Hepatocyte (in vitro differentiated cells): ENCODE measurements around the gene SYAP1. TPM values are rescaled to one million over a fixed set of nuclear protein-coding genes. Genes with fewer than 3 reads are reported as not detected.

Source experiments
- DNase-seq: peaks from one replicate; pipeline ENCODE4 v3.0.0-alpha.2; 2016; ENCODE audit warnings: low spot score
- H2AFZ ChIP-seq: fragments of 200-600 bp; sonication (generic); 2 replicates; pipeline ENCODE4 v1.6.0; 2016; ENCODE audit warnings: antibody characterized with exemption, mild to moderate bottlenecking
- H3K27ac ChIP-seq: fragments of 200-600 bp; sonication (generic); 2 replicates; pipeline ENCODE4 v1.5.1; 2016; ENCODE audit warnings: mild to moderate bottlenecking
- H3K27me3 ChIP-seq: fragments of 200-600 bp; sonication (generic); 2 replicates; pipeline ENCODE4 v1.6.1; 2016
- H3K36me3 ChIP-seq: fragments of 200-600 bp; sonication (generic); replicated peaks from 2 replicates; pipeline ENCODE4 v1.5.1; 2016; ENCODE audit warnings: low read depth; ENCODE audit not compliant: insufficient read depth
- H3K4me1 ChIP-seq: fragments of 200-600 bp; sonication (generic); 2 replicates; pipeline ENCODE4 v1.5.1; 2016; ENCODE audit warnings: mild to moderate bottlenecking, moderate library complexity; ENCODE audit not compliant: insufficient read depth
- H3K4me2 ChIP-seq: fragments of 200-600 bp; sonication (generic); 2 replicates; pipeline ENCODE4 v1.6.0; 2016
- H3K4me3 ChIP-seq: fragments of 200-600 bp; sonication (generic); 2 replicates; pipeline ENCODE4 v1.5.1; 2016; ENCODE audit warnings: mild to moderate bottlenecking
- H3K79me2 ChIP-seq: fragments of 200-600 bp; sonication (generic); 2 replicates; pipeline ENCODE4 v1.6.0; 2017; ENCODE audit warnings: mild to moderate bottlenecking
- H3K9me2 ChIP-seq: fragments of 200-600 bp; sonication (generic); replicated peaks from 2 replicates; pipeline ENCODE4 v1.6.0; 2017; ENCODE audit warnings: mild to moderate bottlenecking; ENCODE audit not compliant: insufficient read depth
- H3K9me3 ChIP-seq: fragments of 200-600 bp; sonication (generic); 2 replicates; pipeline ENCODE4 v1.5.1; 2016; ENCODE audit warnings: low read depth, mild to moderate bottlenecking
- H4K20me1 ChIP-seq: fragments of 200-600 bp; sonication (generic); 2 replicates; pipeline ENCODE4 v1.6.0; 2016; ENCODE audit warnings: mild to moderate bottlenecking; ENCODE audit not compliant: insufficient read depth, poor library complexity, severe bottlenecking
- CTCF ChIP-seq: fragments of 200-600 bp; sonication (generic); IDR thresholded peaks from 2 replicates; pipeline ENCODE4 v1.5.1; 2016; ENCODE audit warnings: antibody characterized with exemption, mild to moderate bottlenecking; ENCODE audit not compliant: poor library complexity
- EZH2 ChIP-seq: fragments of 200-600 bp; sonication (generic); IDR thresholded peaks from 2 replicates; pipeline ENCODE4 v1.6.1; 2016; ENCODE audit warnings: antibody characterized with exemption, mild to moderate bottlenecking, borderline replicate concordance
- EZH2phosphoT487 ChIP-seq: fragments of 200-600 bp; sonication (generic); IDR thresholded peaks from one replicate; pipeline ENCODE4 v1.6.1; 2018; ENCODE audit warnings: antibody characterized with exemption, mild to moderate bottlenecking, low read depth, moderate library complexity; ENCODE audit not compliant: unreplicated experiment, severe bottlenecking
- WGBS: methylation state at CpG from one replicate; pipeline ENCODE4 v1.1.6; 2016; ENCODE audit warnings: low lambda C conversion rate; ENCODE audit errors: missing lambda C conversion rate; 5-methylcytosine and 5-hydroxymethylcytosine counted together
- polyA plus RNA-seq: library from polyadenylated mRNA; unstranded; fragments of >200 nt; fragmentation: Nextera tagmentation; extraction: Ambion mirVana; gene quantifications from 2 replicates; pipeline ENCODE4 v1.2.1, GENCODE V29; 2016
- small RNA-seq: library from RNA; depleted of rRNA; stranded (forward); fragments of <200 nt; gene quantifications from one replicate; pipeline ENCODE3, GENCODE V24; 2014
- total RNA-seq: library from RNA; depleted of rRNA; stranded (reverse); fragments of >200 nt; gene quantifications from 2 replicates; pipeline ENCODE4 v1.2.3, GENCODE V29; 2014

SYAP1 gene
- total and polyA plus RNA-seq, 2 experiments from 2014 or later: 52.1 to 57.8 TPM

GRCh38 chrX:16807976-16808542 is 88.6 kb downstream of the SYAP1 start:
- Histone ChIP-seq H4K20me1 (no peaks in the 10 kb centered on the region), H3K9me3 (no peaks in the 10 kb centered on the region), H2AFZ (peak overlapping the region; percentile 15), H3K27me3 (no peaks in the 10 kb centered on the region), H3K79me2 (peaks cover 75% of the 10 kb centered on the region), H3K36me3 (no peaks in the 10 kb centered on the region), H3K4me1 (peaks cover 14% of the 10 kb centered on the region), H3K9me2 (no peaks in the 10 kb centered on the region), H3K4me3 (no peak overlapping the region), H3K27ac (peak overlapping the region; percentile 67), H3K4me2 (peak overlapping the region; percentile 70)
- 37% methylated on average over 4 of the region's 4 CpGs for WGBS
- peak; percentile 70 for DNase-seq
- no peak for TF ChIP-seq EZH2
- TF ChIP-seq EZH2phosphoT487: no peak
- no peak for TF ChIP-seq CTCF

GRCh38 chrX:16814597-16814996 is 95.2 kb downstream of the SYAP1 start:
- 93% methylated on average over 1 of the region's 1 CpG for WGBS
- no peaks in the 10 kb centered on the region for H3K9me2 ChIP-seq
- no peak overlapping the region for H3K27ac ChIP-seq
- no peaks in the 10 kb centered on the region for H3K27me3 ChIP-seq
- H3K4me1 ChIP-seq: peaks cover 5% of the 10 kb centered on the region
- peaks cover 3% of the 10 kb centered on the region for H3K36me3 ChIP-seq
- no peak overlapping the region for H3K4me2 ChIP-seq
- H2AFZ ChIP-seq: no peak overlapping the region
- no peaks in the 10 kb centered on the region for H3K9me3 ChIP-seq
- DNase-seq: no peak
- peaks cover 65% of the 10 kb centered on the region for H3K79me2 ChIP-seq
- no peak overlapping the region for H3K4me3 ChIP-seq
- no peaks in the 10 kb centered on the region for H4K20me1 ChIP-seq
- TF ChIP-seq CTCF (no peak), EZH2phosphoT487 (no peak), EZH2 (no peak)

Small RNA genes lying within 50 kb of the gene (small RNA-seq; reads per million reads assigned to genes)
- not detected for gene RNU7-56P
- gene RPL12P49: not detected

Other genes with a start within 250 kb of the SYAP1 start
- gene S100G, start 69.5 kb upstream of the SYAP1 start, total RNA-seq: 35.3 and 51.1 TPM in 2 replicates
- gene S100G, start 69.5 kb upstream of the SYAP1 start, polyA plus RNA-seq: 4.1 and 8.1 TPM in 2 replicates
- gene CTPS2, start 6.9 kb upstream of the SYAP1 start, total RNA-seq: 55.7 and 57.1 TPM in 2 replicates
- gene CTPS2, start 6.9 kb upstream of the SYAP1 start, polyA plus RNA-seq: 25.4 and 26.2 TPM in 2 replicates
- gene TXLNG, start 66.9 kb downstream of the SYAP1 start, total RNA-seq: 23.4 and 24.0 TPM in 2 replicates
- 9.7 and 11.4 TPM in 2 replicates for gene TXLNG, start 66.9 kb downstream of the SYAP1 start, polyA plus RNA-seq
- gene RBBP7, start 150.8 kb downstream of the SYAP1 start, total RNA-seq: 170 and 185 TPM in 2 replicates
- gene RBBP7, start 150.8 kb downstream of the SYAP1 start, polyA plus RNA-seq: 260 and 263 TPM in 2 replicates
- gene REPS2, start 227.0 kb downstream of the SYAP1 start, total RNA-seq: 3.3 and 5.0 TPM in 2 replicates
- 2.0 and 3.4 TPM in 2 replicates for gene REPS2, start 227.0 kb downstream of the SYAP1 start, polyA plus RNA-seq